HUDEP-2 (cell line): Measurements from ENCODE around the gene EPHA2.

Experiments
- DNase-seq, 76 experiments: peaks; one replicate each; lab custom pipeline; 2025; ENCODE audit not compliant: unreplicated experiment in 76 of 76; lab: John Stamatoyannopoulos, UW

Gene EPHA2

GRCh38 chr1:16077406-16078245 is 78.2 kb downstream of the EPHA2 start:
- no peak for DNase-seq

- peak in 3 of 76 experiments; percentile 4 to 11 (median 6) for DNase-seq
Observed at GRCh38 chr1:16076865-16077238, 79.0 kb downstream of the EPHA2 start.

- peak in 1 of 76 experiments; percentile 14 for DNase-seq
Observed at GRCh38 chr1:16076031-16076864, 79.6 kb downstream of the EPHA2 start.

- no peak for DNase-seq
Observed at GRCh38 chr1:16075337-16076030, 80.4 kb downstream of the EPHA2 start.
